GM18909 (cell line): ENCODE data around the gene DRAM1.

Experiments used
- ATAC-seq: cut with Tn5 transposase; IDR thresholded peaks from one replicate; pipeline ENCODE4 v1.9.1; 2021; ENCODE audit warnings: mild to moderate bottlenecking; ENCODE audit not compliant: unreplicated experiment, poor library complexity

Gene DRAM1, protein sequence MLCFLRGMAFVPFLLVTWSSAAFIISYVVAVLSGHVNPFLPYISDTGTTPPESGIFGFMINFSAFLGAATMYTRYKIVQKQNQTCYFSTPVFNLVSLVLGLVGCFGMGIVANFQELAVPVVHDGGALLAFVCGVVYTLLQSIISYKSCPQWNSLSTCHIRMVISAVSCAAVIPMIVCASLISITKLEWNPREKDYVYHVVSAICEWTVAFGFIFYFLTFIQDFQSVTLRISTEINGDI

DNA sequence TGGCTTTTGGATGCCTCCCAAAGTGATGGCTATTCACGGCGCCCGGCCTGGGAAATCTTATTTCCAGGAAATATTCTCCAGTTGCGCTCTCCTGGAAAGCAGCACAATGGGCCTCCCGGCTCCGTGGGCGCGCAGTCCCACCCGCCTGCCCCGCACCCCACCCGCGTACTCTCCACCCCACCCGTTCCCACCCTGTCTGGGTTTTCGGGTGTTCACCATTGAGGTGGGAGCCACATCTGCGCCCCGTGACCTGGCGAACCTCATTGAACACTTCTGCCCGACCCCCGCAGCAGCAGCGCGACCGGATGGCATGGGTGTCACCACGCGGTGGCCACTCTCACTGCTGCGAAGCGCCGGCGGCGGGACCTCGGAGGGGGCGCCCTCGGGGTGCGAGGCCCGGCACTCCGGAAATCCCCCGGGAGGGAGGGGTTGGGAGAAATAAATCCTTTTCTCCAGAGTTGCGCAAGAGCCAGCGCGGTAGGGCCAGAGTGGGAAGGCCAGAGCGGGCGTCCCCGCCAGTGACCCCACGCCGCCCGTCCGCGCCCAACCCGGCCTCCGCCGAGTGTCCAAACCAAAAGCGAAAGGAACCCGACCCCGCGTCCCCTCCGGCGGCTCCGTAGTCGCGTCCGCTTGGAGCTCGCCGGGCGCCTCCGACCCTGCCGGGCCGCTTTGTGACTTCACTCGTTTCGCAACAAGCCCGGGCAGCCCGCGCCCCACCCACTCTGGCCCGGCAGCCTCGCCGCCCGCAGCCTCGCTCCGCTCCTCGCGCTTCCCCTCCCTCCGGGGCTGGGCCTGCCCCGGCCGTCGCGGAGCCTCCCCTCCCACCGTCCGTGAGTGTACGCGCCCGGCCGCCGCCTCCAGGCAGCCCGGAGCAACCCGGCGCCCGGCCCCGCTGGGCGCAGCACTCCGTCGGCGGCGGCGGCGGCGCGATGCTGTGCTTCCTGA lies at the start of gene DRAM1:
TSS of gene DRAM1 (plus strand) at position 720 of the 945 bp plus-strand sequence. CDS start at position 930, 210 bp downstream.
- peak; percentile 85 for ATAC-seq

- ATAC-seq, result no peak
Observed at GRCh38 chr12:101828463-101829196, 48.8 kb upstream of the DRAM1 start.

DNA sequence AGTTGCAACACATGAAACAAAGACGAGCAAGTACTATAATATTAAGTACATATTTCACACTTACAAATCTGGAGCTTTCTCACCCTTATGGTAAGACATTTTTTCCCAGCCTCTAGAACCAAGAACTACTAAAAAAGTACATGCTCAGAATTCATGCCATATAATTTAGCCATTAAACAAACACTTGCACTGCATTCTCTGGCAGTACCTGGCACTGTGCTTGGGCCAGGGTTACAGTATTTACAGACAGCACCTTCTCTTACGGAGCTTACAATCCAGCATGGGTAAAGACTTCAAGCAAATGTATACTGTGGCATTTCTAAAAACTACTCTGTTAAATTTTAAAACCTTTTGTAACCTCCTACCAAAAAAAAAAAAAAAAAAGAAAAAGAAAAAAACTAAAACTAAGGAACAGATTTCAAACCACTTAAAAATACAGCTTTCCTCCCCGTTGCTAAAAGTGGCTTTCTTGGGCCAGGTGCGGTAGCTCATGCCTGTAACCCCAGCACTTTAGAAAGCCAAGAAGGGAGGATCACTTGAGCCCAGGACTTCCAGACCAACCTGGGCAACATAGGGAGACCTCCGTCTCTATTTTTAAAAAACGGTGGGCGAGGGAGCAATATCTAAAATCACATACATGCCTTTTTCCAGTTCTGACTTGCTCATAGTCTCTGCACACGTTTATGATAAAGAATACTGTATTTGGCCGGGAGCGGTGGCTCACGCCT lies 47.6 kb upstream of the DRAM1 start:
- ATAC-seq, result no peak

- peak; percentile 90 for ATAC-seq
Observed at GRCh38 chr12:101830367-101831325, 46.7 kb upstream of the DRAM1 start, which contains the start of gene GNPTAB. GNPTAB (minus strand) TSS chr12:101830959; CDS start chr12:101830675, 284 bp downstream.

DNA sequence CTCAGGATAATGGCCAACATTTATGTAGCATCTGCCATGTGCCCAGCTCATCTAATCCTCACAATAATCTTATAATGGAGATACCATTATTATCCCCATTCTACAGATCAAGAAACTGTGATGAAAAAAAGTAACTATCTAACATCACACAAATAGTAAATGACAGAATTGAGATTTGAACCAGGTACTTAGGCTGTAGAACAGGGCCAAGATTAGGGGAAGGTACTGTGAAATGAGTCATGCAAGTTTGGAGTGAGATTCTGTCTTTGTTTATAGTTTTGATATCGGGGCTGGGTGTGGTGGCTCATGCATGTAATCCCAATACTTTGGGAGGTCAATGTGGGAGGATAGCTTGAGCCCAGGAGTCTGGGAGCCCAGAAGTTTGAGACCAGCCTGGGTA lies 45.4 kb upstream of the DRAM1 start:
- ATAC-seq, result no peak

GRCh38 chr12:101838628-101839323 lies 38.6 kb upstream of the DRAM1 start:
- ATAC-seq, result peak; percentile 72

DNA sequence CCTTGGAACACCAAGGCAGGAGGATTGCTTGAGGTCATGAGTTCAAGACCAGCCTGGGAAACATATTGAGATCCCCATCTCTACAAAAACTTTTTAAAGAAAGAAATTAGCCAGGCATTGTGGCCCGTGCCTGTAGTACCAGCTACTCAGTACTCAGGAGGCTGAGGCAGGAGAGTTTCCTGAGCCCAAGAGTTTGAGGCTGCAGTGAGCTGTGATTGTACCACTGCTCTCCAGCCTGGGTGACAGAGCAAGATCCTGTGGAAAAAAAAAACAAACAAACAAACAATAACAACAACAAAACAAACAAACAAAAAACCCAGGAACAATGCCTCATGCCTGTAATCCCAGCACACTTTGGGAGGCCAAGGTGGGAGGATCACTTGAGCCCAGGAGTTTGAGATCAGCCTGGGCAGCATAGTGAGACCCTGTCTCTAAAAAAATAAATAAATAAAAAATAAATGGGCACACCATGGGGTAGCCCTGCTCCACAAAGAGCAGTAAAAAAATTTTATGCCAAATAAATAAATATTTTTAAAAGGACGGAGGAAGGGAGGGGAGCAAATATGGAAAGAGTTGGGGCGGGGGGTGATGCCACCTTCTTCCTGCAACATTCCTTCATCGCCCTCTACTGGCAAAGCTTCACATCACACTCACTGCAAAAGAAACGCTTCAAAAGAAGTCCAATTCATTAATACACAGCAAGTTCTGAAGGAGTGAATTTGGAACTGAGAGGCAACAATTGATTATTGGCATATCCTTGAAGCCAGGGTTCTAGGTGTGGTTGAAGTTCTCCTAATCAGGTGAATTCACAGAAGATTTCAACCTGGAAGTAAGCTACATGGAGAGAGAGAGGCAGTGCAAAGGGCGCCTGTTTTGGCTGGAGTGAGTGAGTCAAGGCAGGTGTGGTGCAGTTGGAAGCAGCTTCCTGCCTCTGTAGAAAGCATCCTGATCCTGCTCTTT lies 37.8 kb upstream of the DRAM1 start:
- ATAC-seq, result peak; percentile 10

GRCh38 chr12:101841069-101841468 lies 36.3 kb upstream of the DRAM1 start:
- no peak for ATAC-seq

DNA sequence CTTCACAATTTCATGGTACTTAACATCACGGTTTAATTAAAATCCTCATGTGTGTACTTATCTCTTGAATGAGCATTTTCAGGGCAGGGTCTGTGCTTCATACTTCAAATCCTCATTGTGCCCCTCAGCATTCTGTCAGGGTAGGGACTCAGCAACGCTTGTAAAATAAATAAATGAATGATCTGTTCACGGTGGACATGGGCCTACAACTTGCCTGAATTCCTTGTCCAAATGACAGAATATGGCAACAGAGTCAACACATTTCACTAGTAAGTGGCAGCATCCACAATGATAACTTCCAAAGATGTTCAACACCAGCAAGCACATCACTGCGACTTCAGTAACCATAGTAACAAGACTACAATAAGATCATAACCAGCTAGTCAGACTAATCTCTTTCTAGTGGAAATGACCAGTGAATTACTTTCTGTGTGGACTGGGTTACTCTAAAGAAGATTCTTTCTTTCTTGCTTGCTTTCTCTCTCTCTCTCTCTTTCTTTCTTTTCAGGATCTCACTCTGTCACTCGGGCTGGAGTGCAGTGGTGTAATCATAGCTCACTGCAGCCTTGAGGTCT lies 32.2 kb upstream of the DRAM1 start:
- ATAC-seq, result no peak

DNA sequence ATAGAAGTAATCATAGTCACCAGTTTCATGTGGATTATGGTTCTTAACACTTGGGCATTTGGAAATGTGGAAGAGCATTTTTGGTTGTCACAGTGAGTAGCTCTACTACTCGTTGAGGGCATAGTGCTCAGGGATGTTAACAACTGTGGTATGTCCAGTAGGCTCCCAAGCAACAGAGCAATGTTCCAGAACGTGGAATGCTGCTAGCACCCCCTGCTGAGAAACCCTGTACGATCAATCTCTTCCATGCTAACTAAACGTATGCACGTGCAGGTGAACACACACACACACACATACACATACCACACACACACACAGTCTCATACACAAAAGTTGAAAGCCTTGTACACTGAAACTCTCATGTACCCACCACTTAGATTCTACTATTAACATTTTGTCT lies 30.1 kb upstream of the DRAM1 start:
- no peak for ATAC-seq

DNA sequence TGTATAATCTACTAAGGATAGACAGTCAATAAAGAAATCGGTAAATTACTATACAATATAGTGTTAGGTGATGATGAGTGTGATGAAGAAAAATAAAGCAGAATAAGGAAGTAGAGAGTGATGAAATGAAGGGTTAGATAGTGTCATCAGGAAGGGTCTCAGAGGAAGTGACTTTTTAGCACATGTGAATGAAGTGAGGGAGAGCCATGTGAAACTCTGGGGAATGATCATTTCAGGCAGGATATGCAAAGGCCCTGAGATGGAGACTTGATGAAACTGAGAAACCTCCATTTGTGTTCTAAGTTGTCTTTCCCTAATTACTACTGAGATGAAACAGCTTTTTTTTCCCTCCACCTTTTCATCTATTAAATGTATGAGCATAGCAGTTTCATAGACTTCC lies 27.2 kb upstream of the DRAM1 start:
- no peak for ATAC-seq

GRCh38 chr12:101852998-101853397 lies 24.4 kb upstream of the DRAM1 start:
- no peak for ATAC-seq

DNA sequence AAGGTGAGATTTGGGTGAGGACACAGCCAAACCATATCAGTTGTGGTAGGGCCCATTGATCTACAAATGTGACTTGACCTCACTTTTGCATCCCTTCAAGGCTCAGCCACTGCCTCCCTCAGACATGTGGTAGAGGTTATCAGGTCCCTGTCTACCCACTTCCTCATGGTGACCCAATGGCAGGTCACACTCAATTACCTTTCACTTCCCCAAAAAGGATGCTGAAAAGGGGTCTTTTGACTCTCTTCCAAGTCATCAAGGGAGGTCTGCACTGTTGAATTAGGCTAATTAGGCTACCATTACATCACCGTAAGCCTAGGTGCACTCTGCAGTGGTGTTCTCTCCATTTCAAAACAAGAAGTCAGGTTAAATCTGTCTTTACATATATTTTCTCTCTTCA lies 22.6 kb upstream of the DRAM1 start:
- peak; percentile 58 for ATAC-seq

GRCh38 chr12:101855364-101855884 lies 22.0 kb upstream of the DRAM1 start:
- peak; percentile 8 for ATAC-seq

- ATAC-seq, result no peak
Observed at GRCh38 chr12:101855976-101856375, 21.4 kb upstream of the DRAM1 start.

- ATAC-seq, result peak; percentile 29
Observed at GRCh38 chr12:101856614-101857013, 20.8 kb upstream of the DRAM1 start.
